SK-N-SH (cell line): ENCODE data around the gene ASCC3. TPM values are rescaled to one million over a fixed set of nuclear protein-coding genes. Genes with fewer than 3 reads are reported as not detected.

Experiments
- CTCF ChIA-PET: fragments of 300-600, 350-600 bp; formaldehyde crosslinking; extraction: SDS; loops from one replicate; lab custom pipeline; 2021; lab: Yijun Ruan, JAX
- POLR2A ChIA-PET: fragments of 350-600 bp; sonication (Branson Sonifier 250); formaldehyde crosslinking; extraction: SDS; loops from one replicate; lab custom pipeline; 2020; ENCODE audit warnings: antibody characterized with exemption, inconsistent platforms; lab: Yijun Ruan, JAX
- DNase-seq: peaks from one replicate; pipeline ENCODE4 v3.0.0; 2012
- H2AFZ ChIP-seq: fragments of 200-600 bp; sonication (generic); 2 replicates; pipeline ENCODE4 v1.8.1; 2016; ENCODE audit warnings: antibody characterized with exemption, mild to moderate bottlenecking, low read depth
- H3F3A ChIP-seq: fragments of 200-600 bp; sonication (generic); replicated peaks from 2 replicates; pipeline ENCODE3; 2016; ENCODE audit warnings: antibody characterized with exemption, mild to moderate bottlenecking; ENCODE audit not compliant: insufficient read depth
- H3K27ac ChIP-seq, 2 experiments: fragments of 200-500 bp in 1 of 2; fragments of 200-600 bp in 1 of 2; sonication (Bioruptor generic) in 1 of 2; sonication (generic), shearing (Covaris generic) in 1 of 2; 2 replicates each; pipeline versions ENCODE4 v1.5.1 to v1.6.1; 2014 to 2016; ENCODE audit warnings: low read depth in 2 of 2, inconsistent platforms in 1 of 2, low read length in 1 of 2, mild to moderate bottlenecking in 1 of 2, mixed read lengths in 1 of 2
- H3K27me3 ChIP-seq: fragments of 200-600 bp; sonication (generic), shearing (Covaris generic); 2 replicates; pipeline ENCODE4 v1.6.1; 2016; ENCODE audit warnings: mixed run types; ENCODE audit not compliant: insufficient read depth
- H3K36me3 ChIP-seq, 2 experiments: fragments of 200-500 bp in 1 of 2; fragments of 200-600 bp in 1 of 2; sonication (Bioruptor generic) in 1 of 2; sonication (generic) in 1 of 2; replicated peaks in 1 of 2; 2 replicates each; pipeline versions ENCODE3 to v1.5.1; 2014 to 2016; ENCODE audit warnings: low read length in 1 of 2, mild to moderate bottlenecking in 1 of 2; ENCODE audit not compliant: insufficient read depth in 2 of 2, control insufficient read depth in 1 of 2
- H3K4me1 ChIP-seq, 2 experiments: fragments of 200-500 bp in 1 of 2; fragments of 200-600 bp in 1 of 2; sonication (Bioruptor generic) in 1 of 2; sonication (generic), shearing (Covaris generic) in 1 of 2; 2 replicates each; pipeline versions ENCODE4 v1.5.1 to v1.6.1; 2014 to 2016; ENCODE audit warnings: low read depth in 1 of 2, low read length in 1 of 2, mixed run types in 1 of 2; ENCODE audit not compliant: insufficient read depth in 2 of 2, control insufficient read depth in 1 of 2
- H3K4me2 ChIP-seq: fragments of 200-600 bp; sonication (generic), shearing (Covaris generic); 2 replicates; pipeline ENCODE4 v1.6.1; 2017; ENCODE audit warnings: mixed run types
- H3K4me3 ChIP-seq, 2 experiments: fragments of 200-500 bp in 1 of 2; fragments of 200-600 bp in 1 of 2; sonication (Bioruptor generic) in 1 of 2; sonication (generic), shearing (Covaris generic) in 1 of 2; 2 replicates each; pipeline versions ENCODE4 v1.5.1 to v1.8.1; 2014 to 2016; ENCODE audit warnings: low read depth in 2 of 2, inconsistent platforms in 1 of 2, low read length in 1 of 2, mild to moderate bottlenecking in 1 of 2, mixed read lengths in 1 of 2, moderate library complexity in 1 of 2
- H3K79me2 ChIP-seq: fragments of 200-600 bp; sonication (generic); 2 replicates; pipeline ENCODE4 v1.8.1; 2017; ENCODE audit warnings: mild to moderate bottlenecking; ENCODE audit not compliant: insufficient read depth
- H3K9ac ChIP-seq: fragments of 200-600 bp; sonication (generic); 2 replicates; pipeline ENCODE4 v1.6.1; 2017; ENCODE audit warnings: mixed run types
- H3K9me2 ChIP-seq: fragments of 200-600 bp; sonication (generic); 2 replicates; pipeline ENCODE4 v1.6.1; 2017; ENCODE audit warnings: mixed run types
- H3K9me3 ChIP-seq: fragments of 200-600 bp; sonication (generic); 2 replicates; pipeline ENCODE4 v1.6.1; 2017; ENCODE audit warnings: mixed run types, mild to moderate bottlenecking, moderate library complexity
- H4K20me1 ChIP-seq: fragments of 200-600 bp; sonication (generic); 2 replicates; pipeline ENCODE4 v1.6.1; 2017; ENCODE audit warnings: mild to moderate bottlenecking, mixed run types; ENCODE audit not compliant: insufficient read depth
- CHD2 ChIP-seq: fragments of 150-350 bp; IDR thresholded peaks from 2 replicates; pipeline ENCODE4 v1.6.1; 2018; ENCODE audit warnings: low read length; ENCODE audit not compliant: partially characterized antibody
- ELF1 ChIP-seq: IDR thresholded peaks from 2 replicates; pipeline ENCODE4 v1.4.0; 2012
- FOSL2 ChIP-seq: IDR thresholded peaks from 2 replicates; pipeline ENCODE4 v1.4.0; 2012; ENCODE audit warnings: low read depth, mild to moderate bottlenecking, moderate library complexity, borderline replicate concordance
- FOXJ3 ChIP-seq: sonication (generic); formaldehyde crosslinking; IDR thresholded peaks from 2 replicates; pipeline ENCODE4 v1.5.1; 2020; ENCODE audit warnings: mild to moderate bottlenecking, missing genetic modification reagents
- FOXM1 ChIP-seq: IDR thresholded peaks from 2 replicates; pipeline ENCODE4 v1.4.0; 2012; ENCODE audit warnings: low read depth, mild to moderate bottlenecking
- GATA2 ChIP-seq: sonication (generic); formaldehyde crosslinking; IDR thresholded peaks from 2 replicates; pipeline ENCODE4 v1.5.0; 2020; ENCODE audit warnings: mild to moderate bottlenecking, missing genetic modification reagents
- JUND ChIP-seq: IDR thresholded peaks from 2 replicates; pipeline ENCODE4 v1.4.0; 2012
- MEF2A ChIP-seq: IDR thresholded peaks from 2 replicates; pipeline ENCODE4 v1.4.0; 2012; ENCODE audit warnings: low read depth, borderline replicate concordance
- POLR2AphosphoS5 ChIP-seq: IDR thresholded peaks from 2 replicates; pipeline ENCODE4 v1.6.1; 2012; ENCODE audit warnings: low read depth, low read length
- RCOR1 ChIP-seq: fragments of 150-350 bp; IDR thresholded peaks from 2 replicates; pipeline ENCODE4 v1.6.1; 2017; ENCODE audit warnings: antibody characterized with exemption, low read length
- RFX5 ChIP-seq: IDR thresholded peaks from 2 replicates; pipeline ENCODE4 v1.6.1; 2012; ENCODE audit warnings: mild to moderate bottlenecking, improper control_type of control experiment, low read length
- RXRA ChIP-seq: IDR thresholded peaks from 2 replicates; pipeline ENCODE4 v1.4.0; 2012; ENCODE audit warnings: low read depth, mild to moderate bottlenecking, borderline replicate concordance
- SIN3A ChIP-seq: IDR thresholded peaks from 2 replicates; pipeline ENCODE4 v1.6.1; 2012; ENCODE audit warnings: low read depth, mild to moderate bottlenecking, low read length, moderate library complexity, borderline replicate concordance
- WGBS: methylation state at CpG from one replicate; pipeline ENCODE4 v1.1.6; 2017; ENCODE audit warnings: low lambda C conversion rate; 5-methylcytosine and 5-hydroxymethylcytosine counted together
- polyA plus RNA-seq, 3 experiments: library from polyadenylated mRNA; depleted of rRNA; stranded (reverse); fragments of >200 nt; gene quantifications; 2 replicates each; pipeline ENCODE4 v1.2.3, GENCODE V29; 2012
- TF ChIP-seq, protein P1 (sequence below): IDR thresholded peaks from 2 replicates; pipeline ENCODE4; 2012
- TF ChIP-seq, protein P2 (sequence below): IDR thresholded peaks from 2 replicates; pipeline ENCODE4 v1.4.0; 2012; ENCODE audit warnings: low read depth, borderline replicate concordance
- TF ChIP-seq, protein P3 (sequence below): IDR thresholded peaks from 2 replicates; pipeline ENCODE4 v1.6.1; 2012; ENCODE audit warnings: mild to moderate bottlenecking, low read depth, low read length, moderate library complexity
- TF ChIP-seq, protein P4 (sequence below): IDR thresholded peaks from 2 replicates; pipeline ENCODE4 v1.4.0; 2012; ENCODE audit warnings: low read depth, borderline replicate concordance

Gene ASCC3
- polyA plus RNA-seq, 1 of the 3 experiments (the other 2 are of a cell fraction), result 17.9 TPM

DNA sequence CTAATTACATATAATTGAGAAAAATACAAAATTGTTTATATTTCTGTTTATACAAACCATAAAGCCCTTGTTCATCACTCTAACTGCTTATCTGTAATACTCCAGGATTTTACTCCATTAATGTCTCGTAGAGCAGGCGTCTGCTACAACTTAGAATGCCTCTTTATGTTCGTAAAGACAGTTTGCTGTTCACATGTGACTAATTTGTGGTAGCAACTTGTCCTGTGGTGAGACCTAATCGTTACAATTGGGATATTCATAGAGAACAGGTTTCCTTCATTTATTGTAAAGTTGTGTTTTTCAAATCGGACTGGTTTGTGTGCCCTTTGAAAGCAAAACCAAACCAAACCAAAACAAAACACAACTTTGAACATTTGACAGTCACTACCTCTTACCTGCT lies 149.7 kb downstream of the ASCC3 start:
- Histone ChIP-seq H3K9me3 (no peaks in the 10 kb centered on the region), H3K4me2 (no peak overlapping the region), H3K27me3 (no peaks in the 10 kb centered on the region), H3F3A (no peaks in the 10 kb centered on the region), H4K20me1 (no peaks in the 10 kb centered on the region), H3K9me2 (no peaks in the 10 kb centered on the region), H3K79me2 (no peaks in the 10 kb centered on the region), H3K9ac (no peak overlapping the region), H3K27ac (no peak overlapping the region), H3K4me3 (no peak overlapping the region), H3K36me3 (peaks cover 0 to 11% of the 10 kb centered on the region in 2 experiments), H3K4me1 (peaks cover 0 to 11% of the 10 kb centered on the region in 2 experiments; a peak in 2 of 4 replicates), H2AFZ (no peak overlapping the region)
- TF ChIP-seq CHD2, result no peak
- TF ChIP-seq, protein P1, sequence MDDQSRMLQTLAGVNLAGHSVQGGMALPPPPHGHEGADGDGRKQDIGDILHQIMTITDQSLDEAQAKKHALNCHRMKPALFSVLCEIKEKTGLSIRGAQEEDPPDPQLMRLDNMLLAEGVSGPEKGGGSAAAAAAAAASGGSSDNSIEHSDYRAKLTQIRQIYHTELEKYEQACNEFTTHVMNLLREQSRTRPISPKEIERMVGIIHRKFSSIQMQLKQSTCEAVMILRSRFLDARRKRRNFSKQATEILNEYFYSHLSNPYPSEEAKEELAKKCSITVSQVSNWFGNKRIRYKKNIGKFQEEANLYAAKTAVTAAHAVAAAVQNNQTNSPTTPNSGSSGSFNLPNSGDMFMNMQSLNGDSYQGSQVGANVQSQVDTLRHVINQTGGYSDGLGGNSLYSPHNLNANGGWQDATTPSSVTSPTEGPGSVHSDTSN, result no peak
- no peak for TF ChIP-seq RFX5
- TF ChIP-seq, protein P2, sequence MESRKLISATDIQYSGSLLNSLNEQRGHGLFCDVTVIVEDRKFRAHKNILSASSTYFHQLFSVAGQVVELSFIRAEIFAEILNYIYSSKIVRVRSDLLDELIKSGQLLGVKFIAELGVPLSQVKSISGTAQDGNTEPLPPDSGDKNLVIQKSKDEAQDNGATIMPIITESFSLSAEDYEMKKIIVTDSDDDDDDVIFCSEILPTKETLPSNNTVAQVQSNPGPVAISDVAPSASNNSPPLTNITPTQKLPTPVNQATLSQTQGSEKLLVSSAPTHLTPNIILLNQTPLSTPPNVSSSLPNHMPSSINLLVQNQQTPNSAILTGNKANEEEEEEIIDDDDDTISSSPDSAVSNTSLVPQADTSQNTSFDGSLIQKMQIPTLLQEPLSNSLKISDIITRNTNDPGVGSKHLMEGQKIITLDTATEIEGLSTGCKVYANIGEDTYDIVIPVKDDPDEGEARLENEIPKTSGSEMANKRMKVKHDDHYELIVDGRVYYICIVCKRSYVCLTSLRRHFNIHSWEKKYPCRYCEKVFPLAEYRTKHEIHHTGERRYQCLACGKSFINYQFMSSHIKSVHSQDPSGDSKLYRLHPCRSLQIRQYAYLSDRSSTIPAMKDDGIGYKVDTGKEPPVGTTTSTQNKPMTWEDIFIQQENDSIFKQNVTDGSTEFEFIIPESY, result no peak
- TF ChIP-seq GATA2 (CRISPR knock-in tag), result no peak
- no peak for TF ChIP-seq RCOR1
- no peak for TF ChIP-seq POLR2AphosphoS5
- TF ChIP-seq RXRA, result no peak
- TF ChIP-seq FOSL2, result no peak
- TF ChIP-seq MEF2A, result no peak
- TF ChIP-seq FOXM1, result no peak
- no peak for TF ChIP-seq ELF1
- no peak for TF ChIP-seq SIN3A
- TF ChIP-seq, protein P3, sequence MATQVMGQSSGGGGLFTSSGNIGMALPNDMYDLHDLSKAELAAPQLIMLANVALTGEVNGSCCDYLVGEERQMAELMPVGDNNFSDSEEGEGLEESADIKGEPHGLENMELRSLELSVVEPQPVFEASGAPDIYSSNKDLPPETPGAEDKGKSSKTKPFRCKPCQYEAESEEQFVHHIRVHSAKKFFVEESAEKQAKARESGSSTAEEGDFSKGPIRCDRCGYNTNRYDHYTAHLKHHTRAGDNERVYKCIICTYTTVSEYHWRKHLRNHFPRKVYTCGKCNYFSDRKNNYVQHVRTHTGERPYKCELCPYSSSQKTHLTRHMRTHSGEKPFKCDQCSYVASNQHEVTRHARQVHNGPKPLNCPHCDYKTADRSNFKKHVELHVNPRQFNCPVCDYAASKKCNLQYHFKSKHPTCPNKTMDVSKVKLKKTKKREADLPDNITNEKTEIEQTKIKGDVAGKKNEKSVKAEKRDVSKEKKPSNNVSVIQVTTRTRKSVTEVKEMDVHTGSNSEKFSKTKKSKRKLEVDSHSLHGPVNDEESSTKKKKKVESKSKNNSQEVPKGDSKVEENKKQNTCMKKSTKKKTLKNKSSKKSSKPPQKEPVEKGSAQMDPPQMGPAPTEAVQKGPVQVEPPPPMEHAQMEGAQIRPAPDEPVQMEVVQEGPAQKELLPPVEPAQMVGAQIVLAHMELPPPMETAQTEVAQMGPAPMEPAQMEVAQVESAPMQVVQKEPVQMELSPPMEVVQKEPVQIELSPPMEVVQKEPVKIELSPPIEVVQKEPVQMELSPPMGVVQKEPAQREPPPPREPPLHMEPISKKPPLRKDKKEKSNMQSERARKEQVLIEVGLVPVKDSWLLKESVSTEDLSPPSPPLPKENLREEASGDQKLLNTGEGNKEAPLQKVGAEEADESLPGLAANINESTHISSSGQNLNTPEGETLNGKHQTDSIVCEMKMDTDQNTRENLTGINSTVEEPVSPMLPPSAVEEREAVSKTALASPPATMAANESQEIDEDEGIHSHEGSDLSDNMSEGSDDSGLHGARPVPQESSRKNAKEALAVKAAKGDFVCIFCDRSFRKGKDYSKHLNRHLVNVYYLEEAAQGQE, result no peak
- no peak for TF ChIP-seq FOXJ3 (CRISPR knock-in tag)
- TF ChIP-seq JUND, result no peak
- TF ChIP-seq, protein P4, sequence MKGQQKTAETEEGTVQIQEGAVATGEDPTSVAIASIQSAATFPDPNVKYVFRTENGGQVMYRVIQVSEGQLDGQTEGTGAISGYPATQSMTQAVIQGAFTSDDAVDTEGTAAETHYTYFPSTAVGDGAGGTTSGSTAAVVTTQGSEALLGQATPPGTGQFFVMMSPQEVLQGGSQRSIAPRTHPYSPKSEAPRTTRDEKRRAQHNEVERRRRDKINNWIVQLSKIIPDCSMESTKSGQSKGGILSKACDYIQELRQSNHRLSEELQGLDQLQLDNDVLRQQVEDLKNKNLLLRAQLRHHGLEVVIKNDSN, result no peak
- ChIA-PET POLR2A (no interaction called here), CTCF (interaction anchor here (2.5 kb wide), 1 partner anchor 11 kb away, joined by 16 read pairs; no protein-coding TSS in a partner anchor)
- 95% methylated on average over 5 of the region's 5 CpGs for WGBS
- DNase-seq, result no peak
